Activated CD8-positive, alpha-beta T cell treated with anti-CD3 and anti-CD28 coated beads for 36 hours (primary cell): ENCODE data around the gene LIN37. TPM values are rescaled to one million over a fixed set of nuclear protein-coding genes. Genes with fewer than 3 reads are reported as not detected.
A peak's percentile ranks its signal among the peaks of the same experiment; 100 is the strongest.

Experiments
- ATAC-seq: fragments of 200-7000 bp; cut with Tn5 transposase; one replicate; pipeline ENCODE4 v1.10.0; 2021; ENCODE audit warnings: mild to moderate bottlenecking, moderate library complexity
- CTCF ChIA-PET: fragments of 350-600 bp; sonication (Branson Sonifier 250); formaldehyde crosslinking; loops from one replicate; lab custom pipeline; 2021; ENCODE audit warnings: antibody characterized with exemption; lab: Charles Lee
- POLR2A ChIA-PET: fragments of 350-600 bp; sonication (Branson Sonifier 250); formaldehyde crosslinking; loops from one replicate; lab custom pipeline; 2021; ENCODE audit warnings: antibody characterized with exemption; lab: Charles Lee
- DNase-seq: peaks from one replicate; pipeline ENCODE4 v3.0.0-alpha.2; 2020
- H3K27ac Mint-ChIP-seq: one replicate; pipeline ENCODE4 v1.8.0; 2021; ENCODE audit warnings: mild to moderate bottlenecking, mixed read lengths
- H3K27me3 Mint-ChIP-seq: one replicate; pipeline ENCODE4 v1.8.0; 2021; ENCODE audit warnings: mixed read lengths
- H3K36me3 Mint-ChIP-seq: one replicate; pipeline ENCODE4 v1.8.0; 2021; ENCODE audit warnings: low read depth, mixed read lengths
- H3K4me1 Mint-ChIP-seq: one replicate; pipeline ENCODE4 v1.8.0; 2021; ENCODE audit warnings: low read depth, mixed read lengths
- H3K4me3 Mint-ChIP-seq: one replicate; pipeline ENCODE4 v1.8.0; 2021; ENCODE audit warnings: mild to moderate bottlenecking, moderate library complexity, mixed read lengths
- H3K9me3 Mint-ChIP-seq: one replicate; pipeline ENCODE4 v1.8.0; 2021; ENCODE audit warnings: mixed read lengths
- intact Hi-C: fragments of 100-400 bp; cut with micrococcal nuclease; formaldehyde crosslinking; loops from one replicate; pipeline ENCODE4 v1.10.0; 2022
- total RNA-seq, 2 experiments: library from RNA; stranded (reverse); gene quantifications; one replicate each; pipeline ENCODE4 v1.2.3, GENCODE V29; 2021
- TF ChIP-seq, protein P1 (sequence below): fragments of 200-600 bp; IDR thresholded peaks from one replicate; pipeline ENCODE4 v1.8.0; 2022; ENCODE audit warnings: antibody characterized with exemption, mild to moderate bottlenecking

The LIN37 gene
- total RNA-seq, 2 experiments from 2014 or later, result 4.5 to 7.8 TPM

DNA sequence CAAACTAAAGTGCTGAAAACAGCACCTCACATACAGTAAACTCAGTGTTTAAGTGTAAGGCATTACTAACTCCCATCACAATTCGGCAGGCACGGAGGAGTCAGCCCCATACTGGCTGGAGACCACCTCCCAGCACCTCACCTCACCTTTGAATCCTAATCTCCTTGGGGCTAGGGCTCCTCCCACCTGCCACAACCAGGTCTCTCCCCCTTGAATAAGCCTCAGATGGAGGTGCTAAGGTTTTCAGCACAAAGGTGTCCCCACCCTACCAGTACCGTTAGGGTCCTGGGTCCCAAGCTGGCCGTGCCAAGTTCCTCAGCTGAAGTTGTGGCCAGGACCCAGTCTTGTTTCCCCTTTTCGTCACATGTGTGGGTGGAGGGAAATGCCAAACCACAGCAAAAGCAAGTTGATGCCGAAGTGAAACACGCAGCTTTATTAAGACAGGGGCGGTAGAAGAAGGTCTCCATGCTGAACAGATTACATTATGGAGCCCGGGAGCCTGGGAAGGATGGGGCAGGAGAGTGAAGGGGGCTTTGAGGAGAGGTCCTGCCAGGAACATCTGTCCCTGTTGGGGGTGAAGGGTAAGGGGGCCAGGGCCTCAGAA is 6.2 kb upstream of the LIN37 start, which contains the start of gene IGFLR1:
IGFLR1 (minus strand) TSS at position 332 of the 604 bp plus-strand sequence. CDS start 1,272 bp downstream, outside the sequence.
- ChIA-PET POLR2A (interaction anchor here (1.0 to 7.5 kb wide), 12 partner anchors 10 to 373 kb away, joined by 3 to 99 read pairs (median 4); partner anchors contain the start of genes HSPB6, KMT2B, TBCB and ZBTB32), CTCF (interaction anchor here (1.0 to 4.4 kb wide), 3 partner anchors 28 to 45 kb away, joined by 3 to 18 read pairs (median 9); no protein-coding TSS in a partner anchor)
- Mint-ChIP-seq H3K36me3 (peaks cover 48% of the 10 kb centered on the region), H3K27ac (peak within 1 kb of the TSS; percentile 97), H3K4me3 (peak within 1 kb of the TSS; percentile 87), H3K9me3 (no peaks in the 10 kb centered on the region), H3K27me3 (no peaks in the 10 kb centered on the region), H3K4me1 (peaks cover 34% of the 10 kb centered on the region)
- TF ChIP-seq, protein P1, sequence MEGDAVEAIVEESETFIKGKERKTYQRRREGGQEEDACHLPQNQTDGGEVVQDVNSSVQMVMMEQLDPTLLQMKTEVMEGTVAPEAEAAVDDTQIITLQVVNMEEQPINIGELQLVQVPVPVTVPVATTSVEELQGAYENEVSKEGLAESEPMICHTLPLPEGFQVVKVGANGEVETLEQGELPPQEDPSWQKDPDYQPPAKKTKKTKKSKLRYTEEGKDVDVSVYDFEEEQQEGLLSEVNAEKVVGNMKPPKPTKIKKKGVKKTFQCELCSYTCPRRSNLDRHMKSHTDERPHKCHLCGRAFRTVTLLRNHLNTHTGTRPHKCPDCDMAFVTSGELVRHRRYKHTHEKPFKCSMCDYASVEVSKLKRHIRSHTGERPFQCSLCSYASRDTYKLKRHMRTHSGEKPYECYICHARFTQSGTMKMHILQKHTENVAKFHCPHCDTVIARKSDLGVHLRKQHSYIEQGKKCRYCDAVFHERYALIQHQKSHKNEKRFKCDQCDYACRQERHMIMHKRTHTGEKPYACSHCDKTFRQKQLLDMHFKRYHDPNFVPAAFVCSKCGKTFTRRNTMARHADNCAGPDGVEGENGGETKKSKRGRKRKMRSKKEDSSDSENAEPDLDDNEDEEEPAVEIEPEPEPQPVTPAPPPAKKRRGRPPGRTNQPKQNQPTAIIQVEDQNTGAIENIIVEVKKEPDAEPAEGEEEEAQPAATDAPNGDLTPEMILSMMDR, result no peak
- DNase-seq, result peak; percentile 94
- peak; percentile 1 for ATAC-seq
- intact Hi-C loops, result no loop called here

DNA sequence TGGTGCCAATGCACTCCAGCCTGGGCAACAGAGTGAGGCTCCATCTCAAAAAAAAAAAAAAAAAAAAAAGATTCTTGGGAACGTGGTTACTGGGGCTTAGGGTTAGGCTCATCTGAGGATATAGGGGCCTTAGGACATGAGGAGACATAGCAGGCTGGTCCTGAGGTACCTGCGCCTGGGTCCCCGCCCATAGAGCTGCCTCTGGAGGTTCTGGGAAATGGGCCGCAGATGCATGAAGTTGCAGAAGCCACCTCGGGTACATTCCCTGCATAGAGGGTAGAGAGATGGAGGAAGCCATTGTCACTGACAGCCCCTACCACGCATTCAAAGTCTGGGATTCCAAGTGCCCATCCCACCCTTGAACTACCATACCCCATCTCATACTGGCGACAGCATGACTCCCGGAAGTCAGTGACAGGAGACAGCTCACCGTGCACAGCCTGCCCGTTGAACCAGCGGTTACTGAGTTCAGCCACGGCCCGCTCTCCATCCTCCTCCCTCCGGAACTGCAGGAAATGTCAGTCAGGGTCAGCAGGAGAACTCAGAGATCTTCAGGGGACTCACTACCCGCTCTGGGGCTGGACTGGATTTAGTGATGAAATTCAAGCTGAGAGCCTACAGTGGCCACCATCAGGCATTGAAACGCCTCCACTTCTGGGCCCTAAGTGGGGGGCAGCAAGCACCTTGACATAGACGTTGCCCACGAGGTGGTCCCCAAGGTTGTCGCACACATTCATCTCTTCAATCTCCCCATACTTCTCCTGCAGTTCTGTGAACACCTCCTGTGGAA is 4.5 kb upstream of the LIN37 start:
- ChIA-PET CTCF (interaction anchor here (1.1 to 4.4 kb wide), 6 partner anchors 12 to 76 kb away, joined by 3 to 18 read pairs (median 6); no protein-coding TSS in a partner anchor), POLR2A (interaction anchor here (0.6 to 7.5 kb wide), 10 partner anchors 9 to 133 kb away, joined by 3 to 99 read pairs (median 5); partner anchors contain the start of genes COX6B1, HSPB6 and KMT2B)
- H3K36me3 Mint-ChIP-seq, result peaks cover 40% of the 10 kb centered on the region
- peak overlapping the region; percentile 87 for H3K4me3 Mint-ChIP-seq
- intact Hi-C loops, result no loop called here
- H3K9me3 Mint-ChIP-seq, result no peaks in the 10 kb centered on the region
- H3K27me3 Mint-ChIP-seq, result no peaks in the 10 kb centered on the region
- peaks cover 37% of the 10 kb centered on the region for H3K4me1 Mint-ChIP-seq
- peak overlapping the region; percentile 97 for H3K27ac Mint-ChIP-seq
- ATAC-seq (no peak), DNase-seq (no peak)
- TF ChIP-seq, protein P1, result no peak

DNA sequence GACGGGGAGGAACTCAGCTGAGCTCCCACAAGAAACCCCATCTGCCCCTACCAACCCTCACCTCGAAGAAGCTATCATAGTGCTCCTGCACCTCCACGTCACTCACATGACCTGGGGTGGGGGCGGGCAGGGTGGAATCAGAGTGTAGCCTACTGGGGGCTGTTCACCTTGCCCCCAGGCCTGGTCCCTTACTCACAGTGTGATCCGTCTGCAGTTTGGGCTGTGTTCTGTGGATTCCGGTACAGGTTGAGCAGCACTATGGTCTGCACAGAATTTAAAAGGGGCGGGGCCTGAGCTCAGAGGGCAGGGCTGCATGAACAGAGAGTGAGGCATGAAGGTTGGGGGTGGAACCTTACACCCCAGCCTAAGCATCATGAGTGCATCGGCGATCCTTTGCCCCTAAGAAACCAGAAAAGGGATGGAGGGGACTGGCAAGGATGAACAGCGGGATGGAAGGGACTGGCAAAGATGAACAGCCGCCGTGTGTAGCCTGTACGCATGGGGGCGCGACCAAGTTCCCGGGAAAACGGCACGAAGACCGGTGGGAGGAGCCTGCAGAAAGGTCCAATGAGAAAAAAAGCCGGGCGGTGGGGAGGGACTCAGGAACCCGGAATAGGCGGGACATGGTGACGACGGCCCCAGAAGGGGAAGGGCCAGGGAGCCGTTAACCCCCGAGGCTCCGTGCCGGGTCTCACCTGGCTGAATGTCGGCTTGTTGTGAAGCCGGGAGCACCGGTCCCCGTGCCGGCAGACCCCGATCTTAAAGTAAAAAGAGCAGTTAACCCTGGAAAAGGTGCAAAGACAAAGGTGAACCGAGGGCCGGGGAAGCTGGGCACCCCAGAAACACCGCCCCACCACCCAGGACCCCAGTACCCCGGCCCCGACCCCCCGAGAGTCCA is 3.7 kb upstream of the LIN37 start:
- DNase-seq (peak; percentile 97), ATAC-seq (peak; percentile 54)
- Mint-ChIP-seq H3K27me3 (no peaks in the 10 kb centered on the region), H3K4me3 (peak overlapping the region; percentile 87), H3K27ac (peak overlapping the region; percentile 97), H3K9me3 (no peaks in the 10 kb centered on the region), H3K36me3 (peaks cover 38% of the 10 kb centered on the region), H3K4me1 (peaks cover 37% of the 10 kb centered on the region)
- intact Hi-C loops, result loop anchor here (5.0 kb wide), 1 partner anchor 32 kb away; no protein-coding TSS in a partner anchor
- CTCF ChIA-PET, result interaction anchor here (1.4 to 4.4 kb wide), 5 partner anchors 8 to 75 kb away, joined by 3 to 18 read pairs (median 3); no protein-coding TSS in a partner anchor
- TF ChIP-seq, protein P1, result no peak
- POLR2A ChIA-PET, result interaction anchor here (0.6 to 7.5 kb wide), 16 partner anchors 10 to 156 kb away, joined by 3 to 99 read pairs (median 4); partner anchors contain the start of genes COX6B1, HSPB6, KMT2B and NFKBID

- intact Hi-C loops, result loop anchor here (5.0 kb wide), 1 partner anchor 33 kb away; no protein-coding TSS in a partner anchor
- POLR2A ChIA-PET, result interaction anchor here (0.6 to 7.5 kb wide), 11 partner anchors 9 to 156 kb away, joined by 3 to 99 read pairs (median 4); partner anchors contain the start of genes HSPB6 and NFKBID
- Mint-ChIP-seq H3K27me3 (no peaks in the 10 kb centered on the region), H3K4me3 (peak within 1 kb of the TSS; percentile 87), H3K4me1 (peaks cover 43% of the 10 kb centered on the region), H3K27ac (peak within 1 kb of the TSS; percentile 97), H3K9me3 (no peaks in the 10 kb centered on the region), H3K36me3 (peaks cover 36% of the 10 kb centered on the region)
- TF ChIP-seq, protein P1, result no peak
- CTCF ChIA-PET, result interaction anchor here (1.4 to 4.4 kb wide), 5 partner anchors 8 to 74 kb away, joined by 3 to 18 read pairs (median 3); no protein-coding TSS in a partner anchor
- peak; percentile 98 for DNase-seq
- peak; percentile 50 for ATAC-seq
Measured at GRCh38 chr19:35745328-35746086, 2.9 kb upstream of the LIN37 start, which contains the start of the genes PSENEN and U2AF1L4. TSS of gene PSENEN (plus strand) at chr19:35745651. CDS start at chr19:35745931, 280 bp downstream. TSS of gene U2AF1L4 (minus strand) at chr19:35745418. CDS start at chr19:35745391, 27 bp downstream.
